GM18867 (cell line): ENCODE results near the gene CD3D.

Source experiments
- ATAC-seq: cut with Tn5 transposase; IDR thresholded peaks from one replicate; pipeline ENCODE4 v1.9.1; 2021; ENCODE audit warnings: mild to moderate bottlenecking, moderate library complexity; ENCODE audit not compliant: unreplicated experiment

The CD3D gene

GRCh38 chr11:118304568-118305248, 37.8 kb downstream of the CD3D start, which contains the start of gene CD3E:
CD3E (plus strand) TSS chr11:118304730; CDS start chr11:118304953, 223 bp downstream.
- no peak for ATAC-seq

- ATAC-seq = no peak
Measured at GRCh38 chr11:118304227-118304567, 38.3 kb downstream of the CD3D start.

GRCh38 chr11:118301600-118302195, 40.8 kb downstream of the CD3D start:
- ATAC-seq = no peak

- no peak for ATAC-seq
Measured at GRCh38 chr11:118295815-118296454, 46.6 kb downstream of the CD3D start.

GRCh38 chr11:118295199-118295598, 47.3 kb downstream of the CD3D start:
- ATAC-seq = no peak

- ATAC-seq = no peak
Measured at GRCh38 chr11:118294053-118294452, 48.5 kb downstream of the CD3D start.

GRCh38 chr11:118291477-118292135, 50.9 kb downstream of the CD3D start:
- ATAC-seq = no peak

- ATAC-seq = no peak
Measured at GRCh38 chr11:118290923-118291322, 51.6 kb downstream of the CD3D start.

- no peak for ATAC-seq
Measured at GRCh38 chr11:118289401-118289800, 53.1 kb downstream of the CD3D start.
